A549 (cell line): ENCODE measurements around the gene DISC1. TPM values are rescaled to one million over a fixed set of nuclear protein-coding genes. Genes with fewer than 3 reads are reported as not detected.

Source experiments
- ATAC-seq, 2 experiments: fragments of 200-7000 bp in 1 of 2; fragments of >200 bp in 1 of 2; cut with Nextera tagmentation in 1 of 2; cut with Tn5 transposase in 1 of 2; 3 replicates each; pipeline versions ENCODE4 v1.8.0 to v1.9.1; 2018 to 2020; ENCODE audit warnings: mild to moderate bottlenecking in 1 of 2, moderate library complexity in 1 of 2
- CTCF ChIA-PET: fragments of 300-600 bp; sonication (Branson Sonifier 250); formaldehyde crosslinking; extraction: SDS; loops from one replicate; lab custom pipeline; 2021; ENCODE audit warnings: antibody characterized with exemption, inconsistent platforms; lab: Yijun Ruan, JAX
- POLR2A ChIA-PET: fragments of 350-600 bp; formaldehyde crosslinking; extraction: SDS; loops from one replicate; lab custom pipeline; 2021; ENCODE audit warnings: antibody characterized with exemption, inconsistent platforms; lab: Yijun Ruan, JAX
- DNase-seq, 2 experiments: peaks; one replicate each; pipeline versions ENCODE4 v3.0.0 to v3.0.0-alpha.2; 2011 to 2016; ENCODE audit warnings: low read depth in 1 of 2, low spot score in 1 of 2
- FAIRE-seq: peaks from 2 replicates; lab custom pipeline; 2011; peaks lifted over from hg19 to GRCh38; lab: Jason Lieb, UNC
- H3K27ac ChIP-seq, 2 experiments: fragments of >200 bp; sonication (Bioruptor Twin); formaldehyde crosslinking; 3 replicates each; pipeline ENCODE4 v1.5.1; 2016 to 2017
- H3K4me1 ChIP-seq: fragments of >200 bp; sonication (Bioruptor Twin); formaldehyde crosslinking; 3 replicates; pipeline ENCODE4 v1.6.1; 2016
- H3K4me2 ChIP-seq: fragments of >200 bp; sonication (Bioruptor Twin); formaldehyde crosslinking; 3 replicates; pipeline ENCODE4 v1.6.1; 2016
- H3K4me3 ChIP-seq: fragments of >200 bp; sonication (Bioruptor Twin); formaldehyde crosslinking; 3 replicates; pipeline ENCODE4 v1.5.1; 2016
- H3K9me3 ChIP-seq: fragments of >200 bp; sonication (Bioruptor Twin); formaldehyde crosslinking; 3 replicates; pipeline ENCODE4 v1.6.1; 2016
- BCL3 ChIP-seq: fragments of >200 bp; sonication (Bioruptor Twin); formaldehyde crosslinking; IDR thresholded peaks from 3 replicates; pipeline ENCODE4 v1.6.1; 2016
- CBX2 ChIP-seq: fragments of 200-600 bp; sonication (generic); IDR thresholded peaks from 2 replicates; pipeline ENCODE4 v1.6.1; 2016; ENCODE audit warnings: low read depth, mild to moderate bottlenecking, borderline replicate concordance
- CHD2 ChIP-seq: fragments of 150-350 bp; IDR thresholded peaks from 2 replicates; pipeline ENCODE4 v1.6.1; 2014; ENCODE audit warnings: low read length; ENCODE audit not compliant: partially characterized antibody
- EHF ChIP-seq: fragments of 250-450 bp; sonication (Bioruptor Pico); IDR thresholded peaks from 2 replicates; pipeline ENCODE4 v1.5.0; 2020; ENCODE audit warnings: mild to moderate bottlenecking
- EP300 ChIP-seq, 2 experiments: fragments of >200 bp; sonication (Bioruptor Twin); formaldehyde crosslinking; IDR thresholded peaks; 2 replicates in 1 of 2; 3 replicates in 1 of 2; pipeline ENCODE4 v1.6.1; 2016 to 2017
- FOSL2 ChIP-seq, 2 experiments: fragments of 450-650 bp in 1 of 2; fragments of >200 bp in 1 of 2; sonication (Bioruptor Twin) in 1 of 2; formaldehyde crosslinking; IDR thresholded peaks; 2 replicates each; pipeline versions ENCODE4 v1.5.0 to v1.6.1; 2016 to 2020; ENCODE audit warnings: mild to moderate bottlenecking in 1 of 2, moderate library complexity in 1 of 2
- GATA3 ChIP-seq: IDR thresholded peaks from 2 replicates; pipeline ENCODE4 v1.6.1; 2012; ENCODE audit warnings: borderline replicate concordance
- HOXA7 ChIP-seq: fragments of 250-450 bp; sonication (Bioruptor Pico); IDR thresholded peaks from 2 replicates; pipeline ENCODE4 v1.5.0; 2020; ENCODE audit warnings: mild to moderate bottlenecking, moderate library complexity
- PBX3 ChIP-seq: IDR thresholded peaks from 2 replicates; pipeline ENCODE4 v1.6.1; 2012
- RCOR1 ChIP-seq: fragments of 150-350 bp; IDR thresholded peaks from 2 replicates; pipeline ENCODE4 v1.6.1; 2014; ENCODE audit warnings: antibody characterized with exemption, low read length, low read depth
- REST ChIP-seq: fragments of 200-600 bp; sonication (generic); IDR thresholded peaks from 2 replicates; pipeline ENCODE4 v1.6.1; 2016; ENCODE audit warnings: antibody characterized with exemption, mild to moderate bottlenecking, moderate library complexity
- RFX5 ChIP-seq: fragments of 450-650 bp; IDR thresholded peaks from 2 replicates; pipeline ENCODE4 v1.7.1; 2014; ENCODE audit warnings: antibody characterized with exemption, mild to moderate bottlenecking, moderate library complexity
- RNF2 ChIP-seq: fragments of 200-600 bp; sonication (generic); IDR thresholded peaks from 2 replicates; pipeline ENCODE4 v1.6.1; 2016; ENCODE audit warnings: low read depth, mild to moderate bottlenecking, antibody characterized with exemption, moderate library complexity, borderline replicate concordance
- SMC3 ChIP-seq: fragments of >200 bp; sonication (Bioruptor Twin); formaldehyde crosslinking; IDR thresholded peaks from 3 replicates; pipeline ENCODE4 v1.6.1; 2018; ENCODE audit warnings: inconsistent platforms
- TFCP2L1 ChIP-seq: fragments of 250-450 bp; sonication (Bioruptor Pico); IDR thresholded peaks from 2 replicates; pipeline ENCODE4 v1.5.0; 2021; ENCODE audit warnings: mild to moderate bottlenecking
- WGBS: methylation state at CpG from one replicate; pipeline ENCODE4 v1.1.6; 2017; ENCODE audit errors: missing lambda C conversion rate; 5-methylcytosine and 5-hydroxymethylcytosine counted together
- polyA plus RNA-seq, 4 experiments: library from polyadenylated mRNA; depleted of rRNA in 3 of 4; stranded (reverse); fragments of >200 nt; fragmentation: RNase III in 1 of 4; extraction: RNeasy Plus Mini Kit Qiagen cat#74134 plus additional on column Dnase treatment in 1 of 4; gene quantifications; 2 replicates in 3 of 4; 3 replicates in 1 of 4; pipeline ENCODE4 v1.2.3, GENCODE V29; 2011 to 2017
- TF ChIP-seq, protein P1 (sequence below): fragments of 150-350 bp; IDR thresholded peaks from 2 replicates; pipeline ENCODE4 v1.6.1; 2014; ENCODE audit warnings: low read depth, mild to moderate bottlenecking, low read length

Gene DISC1
- polyA plus RNA-seq, 2 of the 4 experiments (the other 2 are of a cell fraction) = 0.39 to 0.74 TPM

- TF ChIP-seq CHD2 (no peak), CBX2 (no peak), EHF (CRISPR knock-in tag) (no peak), RNF2 (no peak)
These were observed 391.8 kb downstream of the DISC1 start (continued) for GRCh38 chr1:232018231-232019025.

GRCh38 chr1:232019026-232019340 lies 392.4 kb downstream of the DISC1 start:
- H3K27ac ChIP-seq = no peak overlapping the region

More at GRCh38 chr1:232019026-232019340, 392.4 kb downstream of the DISC1 start:
- H3K9me3 ChIP-seq = no peaks in the 10 kb centered on the region
- ChIA-PET POLR2A (no interaction called here), CTCF (no interaction called here)
- H3K4me3 ChIP-seq = no peak overlapping the region
- no peak overlapping the region for H3K4me2 ChIP-seq
- no peaks in the 10 kb centered on the region for H3K4me1 ChIP-seq
- no peak for TF ChIP-seq REST
- no peak for TF ChIP-seq FOSL2 (IDR thresholded peaks at IDR 0.05)
- no peak for TF ChIP-seq FOSL2 (CRISPR knock-in tag; IDR thresholded peaks at IDR 0.05)
- no peak for TF ChIP-seq BCL3
- no peak for TF ChIP-seq EP300 (IDR thresholded peaks at IDR 0.05)
- TF ChIP-seq HOXA7 (CRISPR knock-in tag) = no peak
- TF ChIP-seq TFCP2L1 = no peak
- no peak for TF ChIP-seq PBX3
- TF ChIP-seq GATA3 = no peak
- no peak for TF ChIP-seq RFX5
- TF ChIP-seq SMC3 = no peak
- TF ChIP-seq, protein P1, sequence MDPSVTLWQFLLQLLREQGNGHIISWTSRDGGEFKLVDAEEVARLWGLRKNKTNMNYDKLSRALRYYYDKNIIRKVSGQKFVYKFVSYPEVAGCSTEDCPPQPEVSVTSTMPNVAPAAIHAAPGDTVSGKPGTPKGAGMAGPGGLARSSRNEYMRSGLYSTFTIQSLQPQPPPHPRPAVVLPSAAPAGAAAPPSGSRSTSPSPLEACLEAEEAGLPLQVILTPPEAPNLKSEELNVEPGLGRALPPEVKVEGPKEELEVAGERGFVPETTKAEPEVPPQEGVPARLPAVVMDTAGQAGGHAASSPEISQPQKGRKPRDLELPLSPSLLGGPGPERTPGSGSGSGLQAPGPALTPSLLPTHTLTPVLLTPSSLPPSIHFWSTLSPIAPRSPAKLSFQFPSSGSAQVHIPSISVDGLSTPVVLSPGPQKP = no peak
- TF ChIP-seq RCOR1 = no peak
- ATAC-seq (no peak), DNase-seq (no peak), FAIRE-seq (no peak)
- 75% methylated on average over 5 of the region's 5 CpGs for WGBS
